IPS-18a (cell line): ENCODE results near the gene FBXW10B.
"Not testable (repeated sequence)": the region's sequence is repeated elsewhere in the genome, so short reads cannot be mapped to it uniquely, and the experiment has no call there.

ENCODE experiments used
- H3K27ac ChIP-seq: one replicate; pipeline ENCODE4 v1.5.1; 2013; ENCODE audit warnings: low read length
- H3K27me3 ChIP-seq: one replicate; pipeline ENCODE4 v1.6.1; 2013; ENCODE audit warnings: mild to moderate bottlenecking, low read length; ENCODE audit not compliant: control insufficient read depth, insufficient read depth
- H3K36me3 ChIP-seq: one replicate; pipeline ENCODE4 v1.6.1; 2013; ENCODE audit warnings: low read depth, low read length; ENCODE audit not compliant: control insufficient read depth
- H3K4me1 ChIP-seq: one replicate; pipeline ENCODE4 v1.6.1; 2013; ENCODE audit warnings: low read depth, low read length; ENCODE audit not compliant: control insufficient read depth
- H3K4me3 ChIP-seq: one replicate; pipeline ENCODE4 v1.5.1; 2013; ENCODE audit warnings: low read length
- H3K9ac ChIP-seq: one replicate; pipeline ENCODE4 v1.6.1; 2013; ENCODE audit warnings: mild to moderate bottlenecking, low read length, moderate library complexity
- H3K9me3 ChIP-seq: one replicate; pipeline ENCODE4 v1.6.1; 2013; ENCODE audit warnings: low read depth, low read length; ENCODE audit not compliant: control insufficient read depth

Gene FBXW10B

GRCh38 chr17:15623255-15623654 is 3.8 kb upstream of the FBXW10B start:
- H3K4me3 ChIP-seq, H3K27me3 ChIP-seq, H3K36me3 ChIP-seq, H3K9ac ChIP-seq, H3K27ac ChIP-seq, H3K4me1 ChIP-seq, H3K9me3 ChIP-seq: not testable (repeated sequence)

- H3K9ac ChIP-seq, H3K4me1 ChIP-seq, H3K4me3 ChIP-seq, H3K36me3 ChIP-seq, H3K9me3 ChIP-seq, H3K27ac ChIP-seq, H3K27me3 ChIP-seq: not testable (repeated sequence)
Measured at GRCh38 chr17:15622124-15622523, 2.6 kb upstream of the FBXW10B start.

GRCh38 chr17:15616828-15617227 is 2.7 kb downstream of the FBXW10B start:
- not testable (repeated sequence) for H3K4me1 ChIP-seq, H3K36me3 ChIP-seq, H3K9ac ChIP-seq, H3K27ac ChIP-seq, H3K27me3 ChIP-seq, H3K4me3 ChIP-seq, H3K9me3 ChIP-seq

GRCh38 chr17:15615850-15616249 is 3.7 kb downstream of the FBXW10B start:
- not testable (repeated sequence) for H3K4me3 ChIP-seq, H3K27me3 ChIP-seq, H3K36me3 ChIP-seq, H3K4me1 ChIP-seq, H3K9me3 ChIP-seq, H3K9ac ChIP-seq, H3K27ac ChIP-seq

GRCh38 chr17:15613111-15613510 is 6.4 kb downstream of the FBXW10B start:
- not testable (repeated sequence) for H3K36me3 ChIP-seq, H3K27ac ChIP-seq, H3K4me1 ChIP-seq, H3K9me3 ChIP-seq, H3K4me3 ChIP-seq, H3K9ac ChIP-seq, H3K27me3 ChIP-seq

GRCh38 chr17:15592960-15593359 is 26.5 kb downstream of the FBXW10B start:
- not testable (repeated sequence) for H3K9me3 ChIP-seq, H3K4me1 ChIP-seq, H3K4me3 ChIP-seq, H3K27ac ChIP-seq, H3K9ac ChIP-seq, H3K36me3 ChIP-seq, H3K27me3 ChIP-seq

GRCh38 chr17:15591986-15592385 is 27.5 kb downstream of the FBXW10B start:
- not testable (repeated sequence) for H3K36me3 ChIP-seq, H3K27ac ChIP-seq, H3K9me3 ChIP-seq, H3K27me3 ChIP-seq, H3K4me1 ChIP-seq, H3K4me3 ChIP-seq, H3K9ac ChIP-seq

GRCh38 chr17:15590844-15591243 is 28.7 kb downstream of the FBXW10B start:
- not testable (repeated sequence) for H3K36me3 ChIP-seq, H3K4me3 ChIP-seq, H3K9me3 ChIP-seq, H3K9ac ChIP-seq, H3K27me3 ChIP-seq, H3K27ac ChIP-seq, H3K4me1 ChIP-seq

- H3K27ac ChIP-seq, H3K9me3 ChIP-seq, H3K4me3 ChIP-seq, H3K9ac ChIP-seq, H3K27me3 ChIP-seq, H3K4me1 ChIP-seq, H3K36me3 ChIP-seq: not testable (repeated sequence)
Measured at GRCh38 chr17:15589544-15590536, 29.7 kb downstream of the FBXW10B start.

GRCh38 chr17:15588017-15588416 is 31.5 kb downstream of the FBXW10B start:
- H3K4me1 ChIP-seq, H3K27ac ChIP-seq, H3K27me3 ChIP-seq, H3K36me3 ChIP-seq, H3K9ac ChIP-seq, H3K9me3 ChIP-seq, H3K4me3 ChIP-seq: not testable (repeated sequence)

GRCh38 chr17:15583313-15583712 is 36.2 kb downstream of the FBXW10B start:
- not testable (repeated sequence) for H3K27me3 ChIP-seq, H3K4me1 ChIP-seq

GRCh38 chr17:15581462-15581861 is 38.0 kb downstream of the FBXW10B start:
- not testable (repeated sequence) for H3K4me3 ChIP-seq, H3K9me3 ChIP-seq, H3K27me3 ChIP-seq, H3K4me1 ChIP-seq, H3K9ac ChIP-seq, H3K27ac ChIP-seq, H3K36me3 ChIP-seq

More at GRCh38 chr17:15583313-15583712, 36.2 kb downstream of the FBXW10B start:
- H3K36me3 ChIP-seq, H3K9ac ChIP-seq, H3K4me3 ChIP-seq, H3K27ac ChIP-seq, H3K9me3 ChIP-seq: not testable (repeated sequence)
